ENCODE measurements around the gene HOXC5. TPM values are rescaled to one million over a fixed set of nuclear protein-coding genes. Genes with fewer than 3 reads are reported as not detected.

Gene HOXC5
- total and polyA plus RNA-seq, 2 experiments from 2014 or later = 0.18 to 0.40 TPM

DNA sequence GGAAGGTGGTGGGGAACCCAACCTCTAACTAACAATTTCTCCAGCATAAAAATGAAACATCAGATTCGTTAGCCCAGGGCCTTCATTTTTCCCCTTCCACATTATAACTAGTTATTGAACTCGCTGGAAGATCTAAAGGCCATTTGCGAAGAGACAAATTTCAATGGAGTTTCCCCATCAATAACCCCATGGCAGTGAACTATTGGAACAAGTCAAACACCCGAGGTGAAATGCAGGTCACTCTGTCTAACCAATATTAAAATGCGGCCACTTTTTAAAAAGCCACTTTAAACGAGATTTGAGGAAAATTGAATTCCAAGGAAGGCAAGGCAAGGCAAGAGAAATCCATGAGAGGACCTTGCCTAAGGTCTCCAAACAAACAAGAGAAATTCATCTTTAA lies 16.3 kb downstream of the HOXC5 start:
- Histone ChIP-seq H3K79me2 (no peaks in the 10 kb centered on the region), H4K20me1 (ENCODE audit: insufficient read depth, poor library complexity, severe bottlenecking) (no peaks in the 10 kb centered on the region), H2AFZ (no peak overlapping the region), H3K9me2 (replicated peaks; ENCODE audit: insufficient read depth) (no peaks in the 10 kb centered on the region), H3K36me3 (replicated peaks; ENCODE audit: insufficient read depth, low read depth) (no peaks in the 10 kb centered on the region), H3K27ac (no peak overlapping the region), H3K9me3 (ENCODE audit: low read depth) (no peaks in the 10 kb centered on the region), H3K4me2 (no peak overlapping the region), H3K27me3 (peaks cover 99% of the 10 kb centered on the region), H3K4me3 (no peak overlapping the region), H3K4me1 (ENCODE audit: insufficient read depth) (peaks cover 27% of the 10 kb centered on the region)
- WGBS (ENCODE audit: low lambda C conversion rate, missing lambda C conversion rate) = 53% methylated on average over 6 of the region's 6 CpGs
- no peak for DNase-seq (ENCODE audit: low spot score)
- TF ChIP-seq, protein P1, sequence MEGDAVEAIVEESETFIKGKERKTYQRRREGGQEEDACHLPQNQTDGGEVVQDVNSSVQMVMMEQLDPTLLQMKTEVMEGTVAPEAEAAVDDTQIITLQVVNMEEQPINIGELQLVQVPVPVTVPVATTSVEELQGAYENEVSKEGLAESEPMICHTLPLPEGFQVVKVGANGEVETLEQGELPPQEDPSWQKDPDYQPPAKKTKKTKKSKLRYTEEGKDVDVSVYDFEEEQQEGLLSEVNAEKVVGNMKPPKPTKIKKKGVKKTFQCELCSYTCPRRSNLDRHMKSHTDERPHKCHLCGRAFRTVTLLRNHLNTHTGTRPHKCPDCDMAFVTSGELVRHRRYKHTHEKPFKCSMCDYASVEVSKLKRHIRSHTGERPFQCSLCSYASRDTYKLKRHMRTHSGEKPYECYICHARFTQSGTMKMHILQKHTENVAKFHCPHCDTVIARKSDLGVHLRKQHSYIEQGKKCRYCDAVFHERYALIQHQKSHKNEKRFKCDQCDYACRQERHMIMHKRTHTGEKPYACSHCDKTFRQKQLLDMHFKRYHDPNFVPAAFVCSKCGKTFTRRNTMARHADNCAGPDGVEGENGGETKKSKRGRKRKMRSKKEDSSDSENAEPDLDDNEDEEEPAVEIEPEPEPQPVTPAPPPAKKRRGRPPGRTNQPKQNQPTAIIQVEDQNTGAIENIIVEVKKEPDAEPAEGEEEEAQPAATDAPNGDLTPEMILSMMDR (IDR thresholded peaks at IDR 0.05; ENCODE audit: poor library complexity) = no peak
- TF ChIP-seq EZH2phosphoT487 (IDR thresholded peaks at IDR 0.05; ENCODE audit: low read depth, severe bottlenecking, unreplicated experiment) (no peak), EZH2 (IDR thresholded peaks at IDR 0.05; ENCODE audit: borderline replicate concordance) (no peak)

DNA sequence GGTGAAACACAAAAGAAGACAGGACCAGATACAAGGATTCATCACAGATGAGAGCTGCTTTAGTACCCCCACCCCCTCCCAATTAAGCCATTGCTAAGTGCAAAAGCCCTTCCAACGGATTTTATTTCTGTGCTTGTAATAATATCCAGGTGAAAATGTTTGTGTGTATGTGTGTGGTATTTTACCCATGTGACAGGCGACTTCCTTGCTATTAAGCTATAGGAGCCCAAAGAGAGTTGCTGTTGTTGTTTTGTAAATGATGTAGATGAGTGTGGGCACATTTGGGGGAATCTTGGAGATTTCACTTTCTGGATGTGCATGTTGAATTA lies 17.6 kb downstream of the HOXC5 start:
- Histone ChIP-seq H3K27ac (no peak overlapping the region), H3K79me2 (no peaks in the 10 kb centered on the region), H3K27me3 (peaks cover 94% of the 10 kb centered on the region), H3K9me2 (replicated peaks; ENCODE audit: insufficient read depth) (no peaks in the 10 kb centered on the region), H3K4me3 (no peak overlapping the region), H4K20me1 (ENCODE audit: insufficient read depth, poor library complexity, severe bottlenecking) (no peaks in the 10 kb centered on the region), H3K4me1 (ENCODE audit: insufficient read depth) (peaks cover 30% of the 10 kb centered on the region), H3K36me3 (replicated peaks; ENCODE audit: insufficient read depth, low read depth) (no peaks in the 10 kb centered on the region), H3K4me2 (no peak overlapping the region), H2AFZ (no peak overlapping the region), H3K9me3 (ENCODE audit: low read depth) (no peaks in the 10 kb centered on the region)
- 37% methylated on average over 2 of the region's 2 CpGs for WGBS (ENCODE audit: low lambda C conversion rate, missing lambda C conversion rate)
- no peak for DNase-seq (ENCODE audit: low spot score)
- TF ChIP-seq EZH2phosphoT487 (IDR thresholded peaks at IDR 0.05; ENCODE audit: low read depth, severe bottlenecking, unreplicated experiment) = no peak
- peak; percentile 1 for TF ChIP-seq EZH2 (IDR thresholded peaks at IDR 0.05; ENCODE audit: borderline replicate concordance)

DNA sequence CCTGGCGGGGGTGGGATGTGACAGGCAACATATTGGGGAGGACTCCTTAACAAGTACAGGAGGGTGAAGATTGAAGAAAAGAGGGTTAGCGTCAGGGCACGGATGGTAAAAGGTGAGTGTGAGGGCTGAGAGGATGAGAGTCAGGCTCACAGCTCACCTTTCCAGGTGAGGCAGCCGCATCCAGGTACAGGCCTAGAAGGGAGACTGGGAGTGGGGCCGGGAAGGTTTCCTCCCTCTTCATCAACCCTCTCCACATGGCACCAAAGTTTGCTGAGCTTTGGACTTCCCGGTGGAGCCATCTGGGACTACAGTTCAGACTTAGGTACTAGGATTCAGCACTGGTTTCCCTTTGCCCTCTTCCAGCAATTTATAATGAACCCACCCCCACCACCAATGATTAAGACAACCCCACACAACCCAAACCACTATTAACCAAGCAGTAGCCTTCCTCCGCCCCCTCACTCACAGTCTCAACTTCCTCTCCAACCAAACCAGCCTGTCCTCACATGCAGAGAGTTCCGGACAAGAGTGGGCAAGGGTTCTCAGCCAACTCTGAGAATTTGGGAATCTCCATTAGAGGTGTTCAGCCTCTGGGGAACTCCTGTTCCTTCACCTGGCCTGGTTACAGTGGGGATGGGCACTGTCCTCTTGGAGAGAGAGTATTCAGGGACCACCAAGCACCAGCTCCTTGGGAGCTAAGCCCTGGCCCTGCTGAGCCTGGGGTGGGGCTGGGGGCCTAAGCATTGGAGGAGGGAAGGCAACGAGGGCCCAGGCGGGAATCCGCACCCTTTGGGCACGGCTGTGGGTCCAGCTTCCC lies 18.4 kb downstream of the HOXC5 start:
- peaks cover 93% of the 10 kb centered on the region for H3K27me3 ChIP-seq

More for the DNA sequence above, 18.4 kb downstream of the HOXC5 start:
- H3K27ac ChIP-seq = no peak overlapping the region
- peaks cover 33% of the 10 kb centered on the region for H3K4me1 ChIP-seq (ENCODE audit: insufficient read depth)
- H3K9me3 ChIP-seq (ENCODE audit: low read depth) = no peaks in the 10 kb centered on the region
- no peak for DNase-seq (ENCODE audit: low spot score)
- no peak overlapping the region for H3K4me3 ChIP-seq
- H3K79me2 ChIP-seq = no peaks in the 10 kb centered on the region
- H4K20me1 ChIP-seq (ENCODE audit: insufficient read depth, poor library complexity, severe bottlenecking) = no peaks in the 10 kb centered on the region
- H3K4me2 ChIP-seq = no peak overlapping the region
- H2AFZ ChIP-seq = no peak overlapping the region
- 44% methylated on average over 12 of the region's 12 CpGs for WGBS (ENCODE audit: low lambda C conversion rate, missing lambda C conversion rate)
- H3K36me3 ChIP-seq (replicated peaks; ENCODE audit: insufficient read depth, low read depth) = no peaks in the 10 kb centered on the region
- H3K9me2 ChIP-seq (replicated peaks; ENCODE audit: insufficient read depth) = no peaks in the 10 kb centered on the region
- TF ChIP-seq EZH2phosphoT487 (IDR thresholded peaks at IDR 0.05; ENCODE audit: low read depth, severe bottlenecking, unreplicated experiment) (no peak), EZH2 (IDR thresholded peaks at IDR 0.05; ENCODE audit: borderline replicate concordance) (peak; percentile 16)
- TF ChIP-seq, protein P1 (IDR thresholded peaks at IDR 0.05; ENCODE audit: poor library complexity) = no peak
